Kidney (tissue), 14 donors: ENCODE measurements around the gene AZU1. TPM values are rescaled to one million over a fixed set of nuclear protein-coding genes. Genes with fewer than 3 reads are reported as not detected.

ENCODE experiments used
- DNase-seq, 5 donors: peaks; one replicate each; pipeline ENCODE4 v3.0.0-alpha.2; 2013 to 2020
- FAIRE-seq: peaks from 2 replicates; lab custom pipeline; 2012; peaks lifted over from hg19 to GRCh38; lab: Jason Lieb, UNC
- H3K27ac ChIP-seq, 2 donors: one replicate each; pipeline ENCODE4 v1.7.0; 2013; ENCODE audit warnings: low read depth in 2 of 2, low read length in 2 of 2, inconsistent platforms in 1 of 2
- H3K27me3 ChIP-seq: one replicate; pipeline ENCODE4 v1.7.1; 2013; ENCODE audit warnings: low read length, inconsistent platforms; ENCODE audit not compliant: control insufficient read depth, insufficient read depth
- H3K36me3 ChIP-seq, 3 donors: one replicate each; pipeline versions ENCODE4 v1.7.0 to v1.7.1; 2013; ENCODE audit warnings: low read length in 3 of 3, control low read depth in 1 of 3, inconsistent platforms in 1 of 3; ENCODE audit not compliant: insufficient read depth in 3 of 3, control insufficient read depth in 2 of 3
- H3K4me1 ChIP-seq, 3 donors: one replicate each; pipeline versions ENCODE4 v1.7.0 to v1.7.1; 2013; ENCODE audit warnings: low read length in 3 of 3, inconsistent platforms in 1 of 3, low read depth in 1 of 3; ENCODE audit not compliant: control insufficient read depth in 2 of 3, insufficient read depth in 2 of 3
- H3K4me3 ChIP-seq, 3 donors: one replicate each; pipeline versions ENCODE4 v1.7.0 to v1.8.1; 2013; ENCODE audit warnings: low read length in 3 of 3, control low read depth in 1 of 3, inconsistent platforms in 1 of 3
- H3K9ac ChIP-seq, 3 donors: one replicate each; pipeline versions ENCODE4 v1.7.0 to v1.7.1; 2013; ENCODE audit warnings: low read length in 3 of 3, control low read depth in 1 of 3, inconsistent platforms in 1 of 3
- H3K9me3 ChIP-seq, 3 donors: one replicate each; pipeline versions ENCODE4 v1.7.0 to v1.7.1; 2013; ENCODE audit warnings: low read length in 3 of 3, control low read depth in 1 of 3, inconsistent platforms in 1 of 3; ENCODE audit not compliant: control insufficient read depth in 2 of 3, insufficient read depth in 1 of 3
- intact Hi-C: fragments of 100-400 bp; cut with DNase I; formaldehyde crosslinking; loops from one replicate; pipeline ENCODE4 v1.11.1; 2022
- microRNA-seq: library from miRNA; unstranded; fragments of <30 nt; microRNA quantifications from one replicate; pipeline ENCODE4 v1.2.0, GENCODE V29; 2020
- polyA plus RNA-seq: library from polyadenylated mRNA; stranded (reverse); fragments of 350-450 nt; fragmentation: Illumina TruSeq; extraction: RNeasy Lipid Tissue Mini Kit (QIAGEN cat#74804); gene quantifications from one replicate; pipeline ENCODE4 v1.2.3, GENCODE V29; 2014; ENCODE audit warnings: low read depth, low replicate concordance; ENCODE audit not compliant: insufficient read depth
- total RNA-seq: library from RNA; stranded (reverse); fragmentation: NEBNext Ultra II Directional; extraction: Animal tissue kit (Norgen Biotek cat#: 25700); gene quantifications from one replicate; pipeline ENCODE4 v1.2.1, GENCODE V29; 2021
- TF ChIP-seq, protein P1 (sequence below): IDR thresholded peaks from 3 replicates; pipeline ENCODE4 v1.5.1; 2012; ENCODE audit warnings: mild to moderate bottlenecking, moderate library complexity, borderline replicate concordance; ENCODE audit not compliant: insufficient read depth; ENCODE audit errors: extremely low read depth
- donor health status: control.
- donor health status: control.
- donor health status: control.
- donor health status: control.
- donor health status: control.
- donor health status: DM: yes; HTN: yes; CAD: no.
- donor health status: Normal renal cell carcinoma (clear cell type).

Gene AZU1
- total and polyA plus RNA-seq, 2 donors from 2014 or later: 0.50 TPM; not detected in 1

- DNase-seq (peak in 1 of 5 donors; percentile 80), FAIRE-seq (no peak)
- Histone ChIP-seq H3K36me3 (peaks cover 2 to 17% (median 2%) of the 10 kb centered on the region in 3 donors), H3K9me3 (no peaks in the 10 kb centered on the region), H3K4me3 (no peak overlapping the region), H3K9ac (no peak overlapping the region), H3K4me1 (no peaks in the 10 kb centered on the region), H3K27ac (no peak overlapping the region), H3K27me3 (no peaks in the 10 kb centered on the region)
- TF ChIP-seq, protein P1, sequence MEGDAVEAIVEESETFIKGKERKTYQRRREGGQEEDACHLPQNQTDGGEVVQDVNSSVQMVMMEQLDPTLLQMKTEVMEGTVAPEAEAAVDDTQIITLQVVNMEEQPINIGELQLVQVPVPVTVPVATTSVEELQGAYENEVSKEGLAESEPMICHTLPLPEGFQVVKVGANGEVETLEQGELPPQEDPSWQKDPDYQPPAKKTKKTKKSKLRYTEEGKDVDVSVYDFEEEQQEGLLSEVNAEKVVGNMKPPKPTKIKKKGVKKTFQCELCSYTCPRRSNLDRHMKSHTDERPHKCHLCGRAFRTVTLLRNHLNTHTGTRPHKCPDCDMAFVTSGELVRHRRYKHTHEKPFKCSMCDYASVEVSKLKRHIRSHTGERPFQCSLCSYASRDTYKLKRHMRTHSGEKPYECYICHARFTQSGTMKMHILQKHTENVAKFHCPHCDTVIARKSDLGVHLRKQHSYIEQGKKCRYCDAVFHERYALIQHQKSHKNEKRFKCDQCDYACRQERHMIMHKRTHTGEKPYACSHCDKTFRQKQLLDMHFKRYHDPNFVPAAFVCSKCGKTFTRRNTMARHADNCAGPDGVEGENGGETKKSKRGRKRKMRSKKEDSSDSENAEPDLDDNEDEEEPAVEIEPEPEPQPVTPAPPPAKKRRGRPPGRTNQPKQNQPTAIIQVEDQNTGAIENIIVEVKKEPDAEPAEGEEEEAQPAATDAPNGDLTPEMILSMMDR: no peak
- intact Hi-C loops: no loop called here
These were observed 52.2 kb downstream of the AZU1 start for GRCh38 chr19:879711-880438.

Small RNAs within 50 kb of the gene (microRNA-seq; reads per million reads assigned to microRNA genes)
- gene MIR3187: 2.4 reads per million
- gene MIR4745: not detected

Other genes starting within 250 kb of the AZU1 start
- gene HCN2, start 238.0 kb upstream of the AZU1 start, total RNA-seq: 0.31 TPM
- gene HCN2, start 238.0 kb upstream of the AZU1 start, polyA plus RNA-seq: 1.3 TPM
- gene POLRMT, start 194.3 kb upstream of the AZU1 start, total RNA-seq: 49.8 TPM
- 117 TPM for gene POLRMT, start 194.3 kb upstream of the AZU1 start, polyA plus RNA-seq
- gene FGF22, start 188.0 kb upstream of the AZU1 start, total RNA-seq: 0.19 TPM
- gene FGF22, start 188.0 kb upstream of the AZU1 start, polyA plus RNA-seq: 0.71 TPM
- gene RNF126, start 164.6 kb upstream of the AZU1 start, total RNA-seq: 38.0 TPM
- 33.3 TPM for gene RNF126, start 164.6 kb upstream of the AZU1 start, polyA plus RNA-seq
- 63.0 TPM for gene FSTL3, start 151.4 kb upstream of the AZU1 start, total RNA-seq
- gene FSTL3, start 151.4 kb upstream of the AZU1 start, polyA plus RNA-seq: 23.9 TPM
- gene PRSS57, start 132.4 kb upstream of the AZU1 start, total RNA-seq: not detected
- gene PRSS57, start 132.4 kb upstream of the AZU1 start, polyA plus RNA-seq: not detected
- gene PALM, start 118.9 kb upstream of the AZU1 start, total RNA-seq: 49.4 TPM
- 92.3 TPM for gene PALM, start 118.9 kb upstream of the AZU1 start, polyA plus RNA-seq
- gene MISP, start 76.7 kb upstream of the AZU1 start, total RNA-seq: 17.8 TPM
- 19.6 TPM for gene MISP, start 76.7 kb upstream of the AZU1 start, polyA plus RNA-seq
- 339 TPM for gene PTBP1, start 30.4 kb upstream of the AZU1 start, total RNA-seq
- gene PTBP1, start 30.4 kb upstream of the AZU1 start, polyA plus RNA-seq: 102 TPM
- gene PLPPR3, start 5.9 kb upstream of the AZU1 start, total RNA-seq: not detected
- not detected for gene PLPPR3, start 5.9 kb upstream of the AZU1 start, polyA plus RNA-seq
- not detected for gene PRTN3, start 13.2 kb downstream of the AZU1 start, total RNA-seq
- not detected for gene PRTN3, start 13.2 kb downstream of the AZU1 start, polyA plus RNA-seq
- 0.85 TPM for gene ELANE, start 24.5 kb downstream of the AZU1 start, total RNA-seq
- not detected for gene ELANE, start 24.5 kb downstream of the AZU1 start, polyA plus RNA-seq
- gene CFD, start 31.8 kb downstream of the AZU1 start, total RNA-seq: 35.1 TPM
- gene CFD, start 31.8 kb downstream of the AZU1 start, polyA plus RNA-seq: 4.6 TPM
- gene MED16, start 65.3 kb downstream of the AZU1 start, total RNA-seq: 56.5 TPM
- 72.1 TPM for gene MED16, start 65.3 kb downstream of the AZU1 start, polyA plus RNA-seq
- gene RNU6-9, start 65.6 kb downstream of the AZU1 start, total RNA-seq: not detected
- gene RNU6-9, start 65.6 kb downstream of the AZU1 start, polyA plus RNA-seq: not detected
- gene R3HDM4, start 85.4 kb downstream of the AZU1 start, total RNA-seq: 71.4 TPM
- 47.4 TPM for gene R3HDM4, start 85.4 kb downstream of the AZU1 start, polyA plus RNA-seq
- 0.69 TPM for gene KISS1R, start 89.5 kb downstream of the AZU1 start, total RNA-seq
- gene KISS1R, start 89.5 kb downstream of the AZU1 start, polyA plus RNA-seq: not detected
- gene ARID3A, start 98.2 kb downstream of the AZU1 start, total RNA-seq: 16.9 TPM
- gene ARID3A, start 98.2 kb downstream of the AZU1 start, polyA plus RNA-seq: 5.6 TPM
- 40.3 TPM for gene WDR18, start 156.5 kb downstream of the AZU1 start, total RNA-seq
- gene WDR18, start 156.5 kb downstream of the AZU1 start, polyA plus RNA-seq: 77.2 TPM
- gene GRIN3B, start 172.6 kb downstream of the AZU1 start, total RNA-seq: 0.44 TPM
- 0.15 TPM for gene GRIN3B, start 172.6 kb downstream of the AZU1 start, polyA plus RNA-seq
- gene TMEM259, start 193.3 kb downstream of the AZU1 start, total RNA-seq: 180 TPM
- gene TMEM259, start 193.3 kb downstream of the AZU1 start, polyA plus RNA-seq: 129 TPM
- gene RNU6-2, start 193.7 kb downstream of the AZU1 start, total RNA-seq: not detected
- gene RNU6-2, start 193.7 kb downstream of the AZU1 start, polyA plus RNA-seq: not detected
- 131 TPM for gene CNN2, start 198.8 kb downstream of the AZU1 start, total RNA-seq
- gene CNN2, start 198.8 kb downstream of the AZU1 start, polyA plus RNA-seq: 64.1 TPM
- 20.4 TPM for gene ABCA7, start 212.3 kb downstream of the AZU1 start, total RNA-seq
- 11.7 TPM for gene ABCA7, start 212.3 kb downstream of the AZU1 start, polyA plus RNA-seq
- gene ARHGAP45, start 239.3 kb downstream of the AZU1 start, total RNA-seq: 50.0 TPM
- gene ARHGAP45, start 239.3 kb downstream of the AZU1 start, polyA plus RNA-seq: 11.8 TPM